Measurements from ENCODE around the gene STEAP2.

The STEAP2 gene

GRCh38 chr7:90192876-90193750 lies 18.4 kb upstream of the STEAP2 start:
- no peak for DNase-seq (ENCODE audit: low read depth in 2 of 3, low spot score in 1 of 3)

DNA sequence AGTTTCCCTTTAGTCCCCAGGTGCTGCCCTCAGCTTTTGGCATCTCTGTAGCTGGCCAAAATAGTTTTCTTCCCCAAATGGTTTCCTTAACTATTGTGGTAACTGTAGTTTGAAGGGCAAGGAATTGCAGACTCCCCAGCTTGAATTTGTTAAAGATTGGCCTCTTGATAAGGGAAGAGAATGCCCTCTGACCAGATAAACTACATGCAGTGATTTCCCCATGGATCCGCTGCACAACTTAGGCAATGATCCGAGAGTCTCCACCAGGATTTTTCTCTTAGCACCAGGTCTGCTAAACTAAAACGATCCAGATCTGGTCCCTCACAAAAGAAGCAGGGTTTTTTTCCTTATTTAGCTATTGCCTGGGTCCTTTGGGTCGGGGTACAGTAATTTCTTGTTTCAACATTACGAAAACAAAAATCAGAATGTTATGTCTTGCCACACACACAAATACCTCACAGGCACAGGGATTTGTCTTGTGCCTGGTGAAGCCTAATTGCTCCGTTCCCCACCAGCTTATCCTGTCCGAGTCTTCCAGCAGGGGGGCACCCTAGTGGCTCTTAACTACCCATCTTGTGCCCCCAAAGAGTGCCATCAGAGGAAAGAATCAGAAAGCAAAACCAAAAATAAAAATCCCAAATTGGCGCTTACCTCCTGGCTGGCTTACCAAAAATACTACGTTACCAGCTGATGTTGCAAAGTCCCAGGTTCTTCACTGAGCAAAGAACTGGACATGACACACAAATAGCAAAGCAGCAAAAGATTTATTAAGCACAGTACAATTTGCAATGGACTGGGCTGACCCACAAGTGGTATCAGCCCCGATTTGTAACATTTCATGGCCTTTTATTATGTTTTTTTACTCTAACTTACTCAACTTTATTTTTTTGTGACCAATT lies 16.4 kb upstream of the STEAP2 start:
- DNase-seq (ENCODE audit: low read depth in 2 of 3, low spot score in 1 of 3), result no peak

- DNase-seq (ENCODE audit: low read depth in 2 of 3, low spot score in 1 of 3), result no peak
Observed at GRCh38 chr7:90201500-90202195, 9.9 kb upstream of the STEAP2 start.

DNA sequence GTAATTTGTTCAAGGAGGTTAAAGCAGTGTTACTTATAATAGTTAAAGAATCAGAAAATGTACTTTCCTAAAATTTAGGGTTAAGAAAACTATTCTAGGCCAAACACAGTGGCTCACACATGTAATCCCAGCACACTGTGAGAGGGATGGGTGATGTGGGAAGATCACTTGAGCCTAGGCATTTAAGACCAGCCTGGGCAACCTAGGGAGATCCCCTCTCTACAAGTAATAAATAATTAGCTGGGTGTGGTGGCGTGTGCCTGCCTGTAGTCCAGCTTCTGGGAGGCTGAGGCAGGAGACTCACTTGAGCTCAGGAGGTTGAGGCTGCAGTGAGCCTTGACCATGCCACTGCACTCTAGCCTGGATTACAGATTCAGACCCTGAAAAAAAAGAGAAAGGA lies 3.6 kb upstream of the STEAP2 start:
- DNase-seq (ENCODE audit: low read depth in 2 of 3, low spot score in 1 of 3), result no peak

DNA sequence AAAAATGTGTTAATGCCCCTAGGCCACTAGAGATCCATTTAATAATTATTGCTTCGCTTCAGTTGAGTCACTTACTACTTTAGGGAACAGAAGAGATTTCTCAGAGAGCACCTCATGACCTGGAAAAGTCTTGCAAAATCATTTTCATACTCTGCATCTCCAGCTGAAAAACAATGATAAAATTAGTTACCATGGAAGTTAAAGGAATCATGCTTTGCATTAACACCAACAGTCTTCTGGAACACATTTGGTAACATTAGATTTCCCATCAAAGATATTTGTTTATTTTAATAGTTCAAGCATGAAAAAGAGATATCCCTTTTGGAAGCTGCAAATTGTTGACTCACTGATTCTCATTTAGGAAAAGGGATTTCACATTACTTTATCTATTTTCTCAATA lies 1.8 kb upstream of the STEAP2 start:
- no peak for DNase-seq (ENCODE audit: low read depth in 2 of 3, low spot score in 1 of 3)

GRCh38 chr7:90210475-90210874 lies 1.1 kb upstream of the STEAP2 start:
- DNase-seq (ENCODE audit: low read depth in 2 of 3, low spot score in 1 of 3), result no peak

DNA sequence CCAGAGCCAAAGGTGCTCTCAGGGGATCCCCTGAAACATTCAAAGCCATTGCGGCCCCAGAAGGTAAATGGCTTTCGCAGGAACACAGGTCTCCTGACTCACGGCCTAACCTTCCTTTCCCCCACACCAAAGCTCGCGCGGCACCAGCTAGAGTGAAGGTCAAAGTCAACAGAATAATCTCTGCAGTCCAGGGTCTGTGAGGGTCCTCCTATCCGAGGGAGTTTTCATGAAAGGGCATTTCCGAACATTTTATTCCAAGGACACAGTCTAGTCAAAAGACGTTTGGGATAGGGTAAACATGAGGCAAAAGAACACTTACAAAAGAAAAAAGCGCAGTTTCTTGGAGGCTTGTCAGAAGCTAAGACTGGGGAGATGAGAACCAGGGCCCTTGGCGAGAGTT lies 559 bp upstream of the STEAP2 start:
- DNase-seq (ENCODE audit: low read depth in 2 of 3, low spot score in 1 of 3), result no peak

DNA sequence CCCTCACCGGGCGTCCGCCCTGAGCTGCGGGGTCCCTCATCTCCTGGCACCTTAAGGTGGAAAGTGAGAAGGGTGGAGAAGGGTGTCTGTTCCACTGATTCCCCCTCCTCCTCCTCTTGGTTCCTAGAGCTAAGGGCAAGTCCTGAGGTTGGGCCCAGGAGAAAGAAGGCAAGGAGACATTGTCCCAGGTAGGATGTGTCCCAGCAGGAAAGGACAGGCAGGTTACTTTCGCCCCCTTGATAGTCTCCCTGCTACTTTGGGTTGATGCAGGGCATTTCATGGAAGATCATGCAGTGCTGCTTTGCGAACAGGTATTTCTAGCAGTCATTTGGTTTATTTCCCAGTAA lies 582 bp downstream of the STEAP2 start:
- no peak for DNase-seq (ENCODE audit: low read depth in 2 of 3, low spot score in 1 of 3)

DNA sequence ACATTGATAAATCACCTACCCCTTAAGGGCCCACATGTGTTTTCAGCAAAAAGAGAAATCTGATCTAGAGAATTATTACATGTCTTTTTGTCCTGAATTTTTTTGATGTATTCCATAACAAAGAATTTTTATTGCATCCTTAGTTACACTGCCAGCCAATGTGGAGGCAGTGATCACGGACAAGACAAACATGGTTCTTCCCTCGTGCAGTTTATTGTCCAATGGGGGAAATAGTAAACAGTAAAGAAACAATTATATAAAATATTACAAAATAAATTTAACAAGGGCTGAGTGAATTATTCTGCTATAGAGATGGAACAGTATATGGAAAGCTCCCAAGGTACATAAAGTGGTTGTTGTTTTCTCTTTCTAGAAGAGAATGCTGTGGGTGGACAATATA lies 2.0 kb downstream of the STEAP2 start:
- no peak for DNase-seq (ENCODE audit: low read depth in 2 of 3, low spot score in 1 of 3)

GRCh38 chr7:90216080-90216674 lies 4.6 kb downstream of the STEAP2 start:
- no peak for DNase-seq (ENCODE audit: low read depth in 2 of 3, low spot score in 1 of 3)

GRCh38 chr7:90216771-90217170 lies 5.2 kb downstream of the STEAP2 start:
- no peak for DNase-seq (ENCODE audit: low read depth in 2 of 3, low spot score in 1 of 3)

DNA sequence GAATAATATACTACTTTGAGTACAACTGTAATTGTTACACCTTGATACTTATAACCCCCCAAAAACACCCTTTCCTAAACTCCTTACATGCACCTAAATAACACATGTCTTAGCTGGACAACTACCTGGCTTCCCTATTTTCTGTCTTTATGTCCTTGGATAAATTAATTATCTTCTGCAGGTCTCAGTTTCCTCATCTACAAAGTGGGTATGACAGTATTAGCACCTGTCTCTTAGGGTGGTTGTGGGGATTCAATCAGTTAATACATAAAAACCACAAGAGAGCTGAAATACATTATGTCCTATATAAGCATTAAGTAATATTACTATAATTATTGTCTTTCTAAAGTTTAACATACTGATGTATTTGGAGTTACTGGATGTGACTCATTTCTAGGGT lies 10.8 kb downstream of the STEAP2 start:
- no peak for DNase-seq (ENCODE audit: low read depth in 2 of 3, low spot score in 1 of 3)

DNA sequence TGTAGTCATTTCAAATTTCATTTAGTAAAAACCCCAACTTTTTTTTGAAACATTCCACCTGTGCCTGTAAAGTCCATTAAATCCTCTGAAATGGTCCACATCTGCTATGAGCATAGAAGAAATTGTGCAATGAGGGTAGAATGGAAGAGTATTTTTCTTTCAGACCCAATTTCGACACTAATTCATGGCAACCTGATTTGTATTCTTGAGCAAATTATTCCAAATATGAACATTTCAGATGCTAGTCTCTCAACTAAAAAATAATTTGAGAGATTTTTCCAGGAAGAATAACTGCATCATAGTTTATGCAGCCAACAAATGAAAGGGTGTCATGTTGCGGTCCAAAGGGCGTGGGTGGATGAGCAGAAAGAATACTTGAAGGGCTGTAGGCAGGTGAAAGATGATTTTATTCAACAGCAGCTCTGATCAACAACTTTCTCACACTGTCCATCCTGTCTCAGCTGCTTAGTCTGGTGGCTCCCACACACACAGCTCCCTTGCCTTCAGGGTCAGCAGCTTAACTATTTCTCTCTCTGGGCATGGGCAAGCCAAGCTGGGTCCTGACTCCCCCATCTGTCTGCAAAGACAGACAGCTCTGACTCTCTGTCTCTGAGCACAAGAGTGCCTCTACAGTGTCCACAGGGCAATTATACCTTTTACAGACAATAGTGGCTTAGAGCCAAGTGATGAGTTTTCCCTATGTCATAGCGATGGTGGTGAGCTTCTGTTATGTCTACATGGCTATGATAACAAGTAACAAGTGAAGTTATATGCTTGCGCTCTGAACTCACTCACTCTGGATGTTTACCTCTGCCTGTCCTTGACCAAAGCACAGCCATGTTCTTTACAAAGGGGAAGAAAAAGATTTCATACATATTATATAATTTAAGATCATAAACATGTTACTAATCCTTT lies 11.5 kb downstream of the STEAP2 start:
- DNase-seq (ENCODE audit: low read depth in 2 of 3, low spot score in 1 of 3), result no peak

- DNase-seq (ENCODE audit: low read depth in 2 of 3, low spot score in 1 of 3), result no peak
Observed at GRCh38 chr7:90224195-90224594, 12.7 kb downstream of the STEAP2 start.

GRCh38 chr7:90225181-90225580 lies 13.6 kb downstream of the STEAP2 start:
- DNase-seq (ENCODE audit: low read depth in 2 of 3, low spot score in 1 of 3), result no peak

DNA sequence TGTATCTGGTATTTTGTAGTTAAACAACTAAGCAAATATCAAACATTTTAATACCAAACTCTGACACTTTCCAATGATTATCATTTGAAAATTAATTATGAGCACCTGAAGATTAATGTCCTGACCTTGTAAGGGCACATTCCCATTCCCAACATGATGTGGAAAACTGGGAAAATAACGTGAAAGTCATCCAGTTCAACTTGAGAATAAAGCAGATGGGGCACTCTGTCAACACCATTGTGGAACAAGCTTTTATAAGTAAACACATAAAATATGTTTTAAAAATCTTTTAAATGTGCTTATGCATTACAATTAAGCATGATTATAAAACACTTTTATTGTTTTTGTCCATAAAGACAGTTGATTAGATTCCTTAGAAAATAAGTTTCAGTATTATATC lies 14.1 kb downstream of the STEAP2 start:
- no peak for DNase-seq (ENCODE audit: low read depth in 2 of 3, low spot score in 1 of 3)

- no peak for DNase-seq (ENCODE audit: low read depth in 2 of 3, low spot score in 1 of 3)
Observed at GRCh38 chr7:90227259-90227658, 15.7 kb downstream of the STEAP2 start.

- no peak for DNase-seq (ENCODE audit: low read depth in 2 of 3, low spot score in 1 of 3)
Observed at GRCh38 chr7:90229682-90230081, 18.1 kb downstream of the STEAP2 start.

GRCh38 chr7:90230834-90231233 lies 19.3 kb downstream of the STEAP2 start:
- no peak for DNase-seq (ENCODE audit: low read depth in 2 of 3, low spot score in 1 of 3)

GRCh38 chr7:90231304-90231703 lies 19.8 kb downstream of the STEAP2 start:
- no peak for DNase-seq (ENCODE audit: low read depth in 2 of 3, low spot score in 1 of 3)
